Measurements from ENCODE around the gene KCNMB3.
"Not testable (repeated sequence)": the region's sequence is repeated elsewhere in the genome, so short reads cannot be mapped to it uniquely, and the experiment has no call there.

DNA sequence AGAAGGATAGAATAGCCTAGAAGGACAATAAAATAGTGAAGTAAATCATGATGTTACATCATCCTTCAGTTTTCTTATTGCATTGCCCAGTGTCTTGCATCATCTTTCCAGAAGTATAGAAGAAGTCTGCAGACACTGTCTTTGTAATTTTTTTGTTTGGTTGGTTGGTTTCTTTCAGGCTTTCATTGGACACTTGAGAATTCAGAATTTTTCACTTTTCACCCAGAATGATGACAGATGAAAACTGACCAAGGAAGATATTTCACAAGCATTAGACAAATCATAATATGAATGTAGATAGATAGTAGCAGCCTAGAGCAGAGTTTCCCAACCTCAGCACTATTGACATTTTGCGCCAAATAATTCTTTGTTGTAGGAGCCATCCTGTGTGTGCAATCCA is 35.4 kb downstream of the KCNMB3 start:
- TF ChIP-seq CTCF, POLR2A (IDR thresholded peaks at IDR 0.05): not testable (repeated sequence)

Measured in breast epithelium (tissue), 3 donors.